Astrocyte of the cerebellum (primary cell): Measurements from ENCODE around the gene BHLHE41.

Experiments
- DNase-seq: peaks from one replicate; pipeline ENCODE4 v3.0.0-alpha.2; 2011; ENCODE audit warnings: low read depth
- H3K4me3 ChIP-seq: 2 replicates; pipeline ENCODE4 v1.5.1; 2011; ENCODE audit warnings: mild to moderate bottlenecking, low read depth, low read length, moderate library complexity
- CTCF ChIP-seq: IDR thresholded peaks from 2 replicates; pipeline ENCODE4 v1.5.1; 2012; ENCODE audit warnings: low read length, low read depth, moderate library complexity, mild to moderate bottlenecking; ENCODE audit errors: missing control alignments
- in situ Hi-C: cut with HindIII; loops from 2 replicates; pipeline ENCODE4 v1.10.0; 2017; ENCODE audit warnings: low sequenced_read_pairs

BHLHE41 gene

GRCh38 chr12:26122681-26123481 lies 2.0 kb downstream of the BHLHE41 start:
- H3K4me3 ChIP-seq = peak overlapping the region; percentile 66
- in situ Hi-C loops = loop anchor here (25.0 kb wide), 1 partner anchor 514 kb away; no protein-coding TSS in a partner anchor
- DNase-seq = peak; percentile 67
- peak; percentile 41 for TF ChIP-seq CTCF

- H3K4me3 ChIP-seq = peak overlapping the region; percentile 66
- DNase-seq = no peak
- in situ Hi-C loops = loop anchor here (25.0 kb wide), 1 partner anchor 515 kb away; no protein-coding TSS in a partner anchor
- no peak for TF ChIP-seq CTCF
Observed at GRCh38 chr12:26122061-26122680, 2.7 kb downstream of the BHLHE41 start.

- TF ChIP-seq CTCF = no peak
- in situ Hi-C loops = loop anchor here (25.0 kb wide), 1 partner anchor 516 kb away; no protein-coding TSS in a partner anchor
- peak overlapping the region; percentile 66 for H3K4me3 ChIP-seq
- no peak for DNase-seq
Observed at GRCh38 chr12:26121323-26122060, 3.3 kb downstream of the BHLHE41 start.

GRCh38 chr12:26120561-26121274 lies 4.1 kb downstream of the BHLHE41 start:
- in situ Hi-C loops = loop anchor here (25.0 kb wide), 1 partner anchor 517 kb away; no protein-coding TSS in a partner anchor
- no peak overlapping the region for H3K4me3 ChIP-seq
- DNase-seq = no peak
- no peak for TF ChIP-seq CTCF

GRCh38 chr12:26119391-26119989 lies 5.3 kb downstream of the BHLHE41 start:
- peak; percentile 71 for TF ChIP-seq CTCF

GRCh38 chr12:26118308-26118707 lies 6.5 kb downstream of the BHLHE41 start:
- no peak for DNase-seq
- no peak for TF ChIP-seq CTCF
- no peak overlapping the region for H3K4me3 ChIP-seq
- in situ Hi-C loops = loop anchor here (25.0 kb wide), 1 partner anchor 519 kb away; no protein-coding TSS in a partner anchor

More at GRCh38 chr12:26119391-26119989, 5.3 kb downstream of the BHLHE41 start:
- in situ Hi-C loops = loop anchor here (25.0 kb wide), 1 partner anchor 518 kb away; no protein-coding TSS in a partner anchor
- no peak overlapping the region for H3K4me3 ChIP-seq
- peak; percentile 76 for DNase-seq
